ENCODE results near the gene C3.
"Not testable (repeated sequence)": the region's sequence is repeated elsewhere in the genome, so short reads cannot be mapped to it uniquely, and the experiment has no call there.

Gene C3

DNA sequence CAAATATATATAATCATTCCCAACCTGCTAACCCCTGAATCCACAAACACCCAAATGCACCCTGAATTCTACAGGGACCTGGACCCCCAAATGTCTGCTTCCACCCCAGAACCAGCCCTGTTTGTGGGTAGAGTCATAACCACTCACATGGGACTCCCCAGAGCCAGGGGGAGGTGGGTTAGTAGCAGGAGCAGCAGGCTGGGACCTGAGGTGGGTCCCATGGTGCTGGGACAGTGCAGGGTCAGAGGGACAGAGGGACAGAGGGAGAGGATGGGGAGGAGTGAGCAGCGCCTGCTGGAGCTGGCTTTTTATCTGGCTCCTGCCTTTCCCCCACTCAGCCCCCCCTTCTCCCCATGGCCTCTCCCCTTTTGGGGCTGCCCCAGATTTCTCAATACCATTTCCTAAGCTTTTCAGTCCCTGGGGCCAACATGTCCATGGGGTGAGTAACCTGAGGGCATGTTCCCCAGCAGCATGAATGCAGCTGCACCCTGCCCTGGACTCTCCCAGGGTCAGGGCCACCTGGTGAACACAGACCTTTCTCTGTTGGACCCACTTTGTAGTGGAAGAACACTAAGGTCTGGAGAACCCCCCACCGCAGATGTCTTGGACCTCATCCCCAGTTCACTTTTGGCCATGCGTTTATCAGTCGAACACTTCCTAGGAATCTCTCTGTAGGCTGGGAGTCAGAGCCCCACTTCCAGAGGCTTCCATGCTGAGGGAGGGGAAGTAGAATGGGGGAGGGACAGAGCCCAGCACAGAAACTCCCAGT, at the start of gene C3:
TSS of gene C3 (minus strand) at position 282 of the 769 bp plus-strand sequence. CDS start at position 221, 61 bp downstream.
- DNase-seq (ENCODE audit: extremely low spot score, insufficient read length, low read depth) (no peak), FAIRE-seq (no peak)

DNA sequence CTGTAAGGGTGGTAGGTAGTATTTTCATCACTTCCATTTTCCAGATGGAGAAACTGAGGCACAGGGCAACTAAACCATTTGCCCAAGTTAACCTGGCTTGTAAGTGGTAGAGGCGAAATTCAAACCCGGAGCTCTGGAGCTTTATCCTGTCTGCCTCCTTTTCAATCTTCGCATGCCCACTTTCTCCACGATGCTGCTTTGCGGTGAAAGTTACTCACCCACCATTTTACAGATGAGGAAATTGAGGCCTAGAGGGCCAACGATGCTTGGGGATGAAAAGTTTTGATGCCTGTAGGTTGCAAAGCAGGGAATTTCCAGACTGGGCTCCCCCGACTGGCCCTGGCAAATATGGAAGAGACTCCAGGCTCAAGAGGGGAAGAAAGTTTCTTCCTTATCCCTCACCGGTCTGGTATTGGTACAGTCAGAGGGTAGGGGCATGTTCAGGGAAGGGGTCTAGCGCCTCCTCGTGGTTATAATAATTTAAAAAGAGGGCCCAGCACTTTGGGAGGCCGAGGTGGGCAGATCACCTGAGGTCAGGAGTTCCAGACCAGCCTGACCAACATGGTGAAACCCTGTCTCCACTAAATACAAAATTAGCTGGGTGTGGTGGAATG, 48.7 kb upstream of the C3 start:
- FAIRE-seq, result no peak
- no peak for DNase-seq (ENCODE audit: extremely low spot score, insufficient read length, low read depth)

DNA sequence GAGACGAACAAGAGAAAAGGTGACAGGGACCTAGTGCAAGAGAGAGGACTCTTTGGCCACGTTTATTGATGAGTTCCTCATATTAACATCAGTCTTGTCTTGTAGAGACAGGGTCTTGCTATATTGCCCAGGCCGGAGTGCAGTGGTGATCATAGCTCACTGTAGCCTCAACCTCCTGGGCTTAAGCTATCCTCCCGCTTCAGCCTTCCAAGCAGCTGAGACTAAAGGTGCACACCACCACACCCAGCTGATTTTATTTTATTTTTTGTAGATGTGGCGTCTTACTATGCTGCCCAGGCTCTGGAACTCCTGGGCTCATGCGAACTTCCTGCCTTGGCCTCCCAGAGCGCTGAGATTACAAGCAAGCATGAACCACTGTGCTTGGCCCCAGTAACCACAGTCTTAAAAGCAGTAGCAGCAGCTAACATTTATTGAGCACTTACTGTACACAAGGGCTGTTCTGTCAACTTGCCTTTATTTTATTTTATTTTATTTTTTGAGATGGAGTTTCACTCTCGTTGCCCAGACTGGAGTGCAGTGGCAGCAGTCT, 47.9 kb upstream of the C3 start:
- no peak for DNase-seq (ENCODE audit: extremely low spot score, insufficient read length, low read depth)
- FAIRE-seq, result no peak

DNA sequence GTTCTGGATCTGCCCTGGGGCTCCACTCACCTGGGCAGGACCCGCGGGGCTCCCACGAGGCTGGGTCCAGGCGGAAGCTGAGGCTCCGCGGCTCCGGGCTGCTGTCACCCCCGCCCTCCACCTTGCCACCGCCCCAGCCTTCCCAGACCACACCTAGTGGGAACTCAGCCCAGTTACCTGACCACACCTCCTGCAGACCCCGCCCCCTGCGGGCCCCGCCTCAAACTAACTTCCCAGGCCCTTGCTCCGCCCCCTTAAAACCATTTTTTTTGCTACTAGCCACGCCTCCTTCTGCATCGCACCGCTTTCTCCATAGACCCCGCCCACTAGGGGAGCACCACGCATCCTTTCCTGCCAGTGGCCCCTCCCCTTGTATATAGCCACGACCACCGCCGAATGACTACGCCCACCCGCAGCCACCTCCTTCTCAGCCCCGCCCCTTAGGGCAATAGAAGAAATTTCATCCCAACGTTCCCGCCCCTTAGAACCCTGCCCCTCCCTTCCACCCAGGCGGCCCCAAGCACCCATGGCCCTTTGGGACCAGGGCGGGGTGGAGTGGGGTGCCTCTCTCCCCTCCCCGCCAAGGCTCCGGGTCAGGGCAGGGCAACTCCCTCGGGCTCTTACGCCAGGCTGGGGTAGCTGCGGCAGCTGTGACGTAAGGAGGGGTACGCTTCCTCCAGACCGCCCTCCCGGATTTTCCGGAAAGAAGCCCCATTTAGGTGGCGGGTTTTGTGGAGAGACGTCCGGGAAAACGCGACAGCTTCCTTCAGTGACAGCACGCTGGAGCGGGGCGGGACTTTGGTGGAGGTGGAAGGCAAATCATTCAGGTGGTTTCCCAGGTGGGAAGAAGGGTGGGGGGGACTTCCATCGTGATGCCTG, 47.1 kb upstream of the C3 start, which contains the start of gene SH2D3A:
TSS of gene SH2D3A (minus strand) at position 79 of the 879 bp plus-strand sequence. CDS start 3,687 bp downstream, outside the sequence.
- peak; percentile 97 for FAIRE-seq
- peak; percentile 83 for DNase-seq (ENCODE audit: extremely low spot score, insufficient read length, low read depth)

DNA sequence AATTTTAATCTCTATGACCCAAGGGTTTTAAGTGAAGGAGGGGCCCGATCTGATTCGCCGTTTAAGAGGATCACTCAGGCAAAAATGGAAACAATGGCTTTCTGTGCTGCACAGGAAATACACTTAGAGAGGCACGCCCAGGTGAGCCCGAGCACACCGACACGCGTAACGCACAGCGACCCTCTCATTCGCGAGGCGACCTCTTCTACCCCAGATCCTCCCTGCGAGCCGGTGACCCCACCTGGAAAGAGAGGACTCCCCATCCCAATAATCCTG, 46.6 kb upstream of the C3 start:
- DNase-seq (ENCODE audit: extremely low spot score, insufficient read length, low read depth) (no peak), FAIRE-seq (no peak)

DNA sequence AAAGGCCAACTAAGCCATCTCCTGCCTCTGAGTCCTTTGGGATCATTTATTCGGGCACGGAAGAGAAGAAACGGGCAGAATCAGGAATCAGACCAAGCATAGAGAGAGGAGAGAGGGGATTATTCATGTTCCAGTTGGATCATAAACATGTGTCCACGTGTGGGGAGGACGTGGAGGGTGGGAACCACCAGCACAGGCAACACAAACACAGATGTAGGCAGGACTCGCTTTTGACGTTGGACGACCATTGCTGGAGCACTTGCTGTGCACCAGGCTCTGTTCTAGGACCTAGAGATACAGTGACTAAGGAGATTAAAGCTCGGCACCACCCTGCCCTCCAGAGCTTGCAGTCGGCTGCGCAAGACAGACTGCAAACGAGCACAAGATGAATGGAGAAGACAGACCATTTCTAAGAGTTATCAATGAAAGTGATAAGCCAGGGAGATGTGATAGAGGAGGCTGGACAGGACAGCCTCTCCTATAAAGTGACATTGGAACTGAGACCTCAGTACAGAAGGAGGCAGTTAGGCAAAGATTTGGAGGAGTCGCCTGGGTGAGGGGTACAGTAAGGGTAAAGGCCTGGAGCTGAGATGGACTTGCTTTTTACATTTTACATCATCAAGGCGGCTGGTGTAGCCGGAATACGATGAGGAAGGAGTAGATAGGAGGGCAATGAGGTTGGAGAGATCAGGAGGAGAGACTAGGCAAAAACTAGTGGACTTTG, 46.1 kb upstream of the C3 start:
- no peak for DNase-seq (ENCODE audit: extremely low spot score, insufficient read length, low read depth)
- FAIRE-seq, result no peak

DNA sequence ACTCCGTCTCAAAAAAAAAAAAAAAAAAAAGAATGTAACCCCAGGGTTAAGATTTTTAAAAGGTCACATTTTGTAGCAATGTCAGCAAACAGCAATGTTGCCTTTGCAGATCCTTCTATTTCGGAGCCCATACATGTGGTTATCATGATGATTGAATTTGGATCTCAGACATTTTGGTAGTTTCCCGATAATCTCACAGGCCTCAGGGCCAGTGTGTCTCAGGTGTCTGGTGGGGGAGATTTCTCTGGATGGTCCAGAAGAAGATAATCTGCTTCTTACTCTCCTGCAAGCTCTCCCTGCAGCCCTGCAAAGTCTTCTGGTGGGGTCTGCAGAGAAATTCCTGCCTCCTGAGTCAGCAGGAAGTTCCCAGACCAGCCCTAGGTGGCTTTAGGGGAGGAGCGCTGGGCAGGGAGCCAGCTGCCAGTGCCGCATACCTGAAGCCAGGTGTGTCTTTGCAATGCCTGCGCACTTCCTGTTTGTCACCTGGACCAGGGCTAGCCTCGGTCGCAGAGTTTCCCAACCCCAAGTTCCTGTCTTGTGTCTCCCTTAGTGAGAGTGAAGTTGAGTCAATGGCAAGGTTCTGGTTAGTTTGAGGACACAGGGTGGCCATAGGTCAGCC, 45.4 kb upstream of the C3 start:
- FAIRE-seq (no peak), DNase-seq (ENCODE audit: extremely low spot score, insufficient read length, low read depth) (no peak)

DNA sequence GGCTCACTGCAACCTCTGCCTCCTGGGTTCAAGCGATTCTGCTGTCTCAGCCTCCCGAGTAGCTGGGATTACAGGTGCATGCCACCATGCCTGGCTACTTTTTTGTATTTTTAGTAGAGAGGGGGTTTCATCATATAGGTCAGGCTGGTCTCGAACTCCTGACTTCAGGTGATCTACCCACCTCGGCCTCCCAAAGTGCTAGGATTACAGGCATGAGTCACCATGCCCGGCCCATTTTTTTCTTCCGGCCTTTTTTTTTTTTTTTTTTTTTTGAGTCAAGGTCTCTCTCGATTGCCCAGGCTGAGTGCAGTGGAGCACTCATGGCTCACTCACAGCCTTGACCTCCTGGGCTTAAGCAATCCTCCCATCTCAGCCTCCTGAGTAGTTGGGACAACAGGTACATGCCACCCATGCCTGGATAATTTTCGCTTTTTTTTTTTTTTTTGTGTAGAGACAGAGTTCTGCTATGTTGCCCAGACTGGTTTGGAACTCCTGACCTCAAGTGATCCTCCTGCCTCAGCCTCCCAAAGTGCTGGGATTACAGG, 41.9 kb upstream of the C3 start:
- DNase-seq (ENCODE audit: extremely low spot score, insufficient read length, low read depth); FAIRE-seq: not testable (repeated sequence)

DNA sequence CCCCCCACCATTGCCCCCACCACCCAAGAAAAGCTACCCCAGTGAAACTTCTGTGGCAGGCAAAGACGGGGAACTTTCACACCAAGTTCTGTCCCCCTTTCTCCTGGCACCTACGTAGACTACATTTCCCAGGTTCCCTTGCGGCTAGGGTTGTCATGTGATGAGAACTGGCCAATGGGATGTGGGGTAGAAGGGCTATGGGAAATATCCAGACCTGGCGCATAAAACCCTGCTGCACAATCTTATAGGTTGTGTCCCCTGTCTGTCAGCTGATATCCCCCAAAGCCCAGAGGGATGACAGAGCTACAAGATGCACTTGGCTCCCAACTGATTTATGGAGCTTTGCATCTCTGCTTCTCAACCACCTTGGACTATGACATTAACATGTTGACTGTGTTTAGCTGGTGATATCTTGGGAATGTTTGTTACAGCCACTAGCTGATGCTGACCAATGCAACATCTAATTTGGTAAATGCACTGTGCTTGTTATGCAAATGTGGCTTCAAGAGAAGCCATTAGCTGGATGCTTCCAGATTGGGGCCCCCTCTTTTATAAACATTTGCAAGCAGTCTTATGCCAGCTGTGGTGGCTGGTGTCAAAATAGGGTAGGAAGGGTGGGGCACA, 40.7 kb upstream of the C3 start:
- FAIRE-seq, result no peak

DNA sequence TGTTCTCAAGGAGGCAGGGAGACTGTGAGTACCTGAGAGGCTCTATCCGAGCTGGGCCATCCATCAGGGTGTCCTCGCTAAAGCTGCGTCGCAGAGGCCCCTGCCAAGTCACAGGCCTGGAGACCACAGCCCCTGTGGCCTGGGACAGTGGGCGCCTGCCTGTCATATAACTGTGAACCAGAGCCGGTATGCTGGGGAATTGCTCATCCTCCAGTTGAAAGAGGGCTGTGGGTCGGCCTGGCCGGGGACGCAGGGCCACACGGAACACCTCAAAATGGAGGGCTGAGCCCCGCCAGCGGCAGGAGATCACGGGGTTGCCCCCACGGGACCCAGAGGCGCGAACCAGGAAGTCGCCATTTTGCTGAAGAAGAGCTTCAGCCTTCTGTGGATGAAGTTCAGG, 40.2 kb upstream of the C3 start:
- no peak for FAIRE-seq

More for the DNA sequence above, 40.7 kb upstream of the C3 start:
- DNase-seq (ENCODE audit: extremely low spot score, insufficient read length, low read depth), result no peak

DNA sequence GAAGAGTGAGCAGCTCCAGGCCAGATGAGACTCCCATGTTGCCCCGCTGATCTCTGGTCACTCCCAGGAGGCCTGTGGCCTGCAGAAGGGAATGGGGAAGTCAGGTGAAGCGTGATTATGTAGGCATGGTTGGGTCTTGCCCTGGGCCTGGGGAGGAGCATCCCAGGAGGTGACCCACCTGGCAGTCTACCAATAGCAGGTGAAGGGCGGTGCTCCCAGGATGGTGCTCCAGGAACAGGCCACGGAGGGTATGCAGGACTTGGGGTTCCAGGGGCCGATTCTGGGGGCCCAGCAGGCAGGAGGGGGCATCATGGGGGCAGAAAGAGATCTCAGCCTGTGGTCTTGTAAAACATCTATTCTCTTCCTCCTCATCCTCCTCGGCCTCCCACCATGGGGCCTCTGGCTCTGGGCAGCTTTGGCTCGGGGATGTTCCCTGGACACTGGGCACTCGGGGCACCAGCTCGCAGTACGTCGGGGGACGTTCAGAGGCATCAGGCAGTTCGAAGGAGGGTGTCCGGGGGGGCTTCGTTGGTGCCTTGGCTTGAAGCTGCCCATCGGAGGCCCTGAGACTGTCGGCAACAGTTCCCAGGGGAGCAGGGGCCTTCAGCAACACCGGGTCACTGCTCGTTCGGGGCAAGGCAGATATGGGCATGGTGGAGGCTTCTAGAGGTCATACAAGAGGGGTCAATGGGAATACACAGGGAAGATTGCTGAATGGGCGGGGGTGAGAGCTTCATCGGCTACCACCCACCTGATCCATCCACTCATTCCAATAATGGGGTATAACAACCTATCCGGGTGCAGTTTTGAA, 34.4 kb upstream of the C3 start:
- FAIRE-seq (no peak), DNase-seq (ENCODE audit: extremely low spot score, insufficient read length, low read depth) (no peak)

More for the DNA sequence above, 40.2 kb upstream of the C3 start:
- DNase-seq (ENCODE audit: extremely low spot score, insufficient read length, low read depth), result no peak

DNA sequence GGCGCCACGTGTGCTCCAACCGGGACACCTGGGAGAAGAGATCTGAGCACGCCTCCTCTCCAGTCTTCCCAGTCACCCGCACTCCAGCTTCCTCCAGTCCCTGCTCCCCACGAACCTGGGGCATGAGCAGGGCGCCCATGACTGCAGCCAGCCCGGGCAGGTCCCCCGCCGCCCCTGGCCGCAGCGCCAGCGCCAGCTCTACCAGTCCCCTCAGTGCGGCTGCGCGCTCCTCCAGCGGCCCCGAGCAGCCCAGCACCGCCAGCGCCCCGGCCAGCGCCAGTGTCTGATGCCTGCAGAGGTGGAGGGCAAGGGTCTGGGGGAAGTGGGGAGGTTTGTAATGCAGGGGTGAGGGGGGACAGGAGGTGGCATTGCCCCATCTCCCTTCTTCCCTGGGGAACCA, 33.7 kb upstream of the C3 start:
- DNase-seq (ENCODE audit: extremely low spot score, insufficient read length, low read depth) (no peak), FAIRE-seq (no peak)

DNA sequence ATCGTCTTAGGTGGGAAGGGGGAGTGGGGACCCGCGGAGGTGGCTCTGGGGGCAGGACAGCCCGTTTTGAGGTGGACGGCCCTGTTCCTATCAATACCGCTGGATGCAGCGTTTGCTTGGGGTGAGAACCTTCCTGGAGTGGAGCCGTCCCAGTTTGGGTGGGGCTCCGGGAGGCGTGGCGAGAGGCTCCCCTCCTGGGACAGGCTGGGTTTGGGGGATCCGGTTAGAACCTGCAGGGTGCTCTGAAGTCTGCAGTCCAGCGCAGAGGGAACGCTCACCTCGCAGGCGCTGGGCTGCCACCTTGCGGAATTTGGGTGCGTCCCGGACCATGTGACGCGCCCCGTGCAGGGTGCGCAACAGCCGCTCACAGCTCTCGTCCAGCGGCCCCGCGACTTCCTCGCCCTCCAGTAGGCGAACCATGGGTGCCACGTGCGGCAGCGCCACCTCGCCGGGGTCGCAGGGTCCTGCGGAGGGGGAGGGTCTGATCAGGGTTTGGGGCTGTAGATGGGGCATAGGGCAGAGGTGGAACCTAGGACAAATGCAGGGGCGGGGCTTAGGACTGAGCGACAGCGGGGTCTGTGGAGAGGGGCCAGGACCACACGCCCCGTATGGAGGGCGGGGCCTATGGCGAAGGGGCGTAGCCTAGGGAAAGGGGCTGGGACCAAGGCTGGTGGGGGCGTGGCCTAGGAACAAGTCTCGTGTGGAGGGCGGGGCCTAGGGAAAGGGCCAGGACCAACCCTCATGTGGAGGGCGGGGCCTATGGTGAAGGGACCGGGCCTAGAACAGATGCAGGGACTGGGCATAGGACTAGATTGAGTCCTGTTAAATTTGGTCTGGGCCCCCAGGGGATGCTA, 33.0 kb upstream of the C3 start:
- peak; percentile 86 for DNase-seq (ENCODE audit: extremely low spot score, insufficient read length, low read depth)

DNA sequence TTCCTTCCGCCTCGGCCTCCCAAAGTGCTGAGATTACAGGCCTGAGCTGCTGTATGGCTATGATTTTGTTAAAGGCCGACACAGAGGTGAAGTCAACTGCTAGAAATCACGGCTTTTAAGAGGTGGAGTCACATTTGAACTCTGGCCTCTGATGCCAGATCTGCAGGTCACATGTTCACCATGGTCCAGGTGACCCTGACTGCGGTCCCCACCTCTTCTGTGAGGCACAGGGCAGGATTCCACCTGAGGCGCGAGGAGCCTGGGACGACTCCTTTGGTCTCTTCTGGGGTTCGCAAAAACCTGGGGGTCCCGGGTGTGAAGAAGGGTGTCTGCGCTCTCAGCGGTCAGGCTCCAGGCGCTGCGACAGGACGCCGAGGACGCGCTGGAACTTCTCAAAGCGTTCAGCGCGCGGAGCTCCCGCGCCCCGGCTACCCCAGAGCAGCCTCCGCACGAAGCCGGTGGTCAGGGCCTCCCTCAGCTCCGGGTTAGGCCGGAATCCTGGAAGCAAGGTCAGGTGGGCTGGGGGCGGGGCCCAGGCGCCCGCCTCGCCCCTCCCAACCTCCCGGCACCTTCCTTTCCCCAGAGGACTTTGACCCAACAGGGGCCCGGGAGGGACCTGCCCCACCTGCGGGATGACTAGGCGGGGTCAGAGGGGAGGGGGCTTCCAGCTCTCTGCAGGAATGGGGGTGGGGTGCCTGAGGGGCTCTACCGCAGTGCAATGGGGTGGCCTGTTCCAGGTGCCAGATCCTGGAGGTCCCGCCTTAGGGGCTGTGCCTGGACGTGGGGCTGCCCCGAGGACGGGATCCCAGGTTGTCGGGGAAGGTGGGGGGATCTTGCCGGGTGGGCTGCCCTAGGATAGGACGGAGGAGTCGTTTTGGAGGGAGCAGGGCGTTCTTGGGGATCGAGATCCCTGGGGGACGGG, 32.1 kb upstream of the C3 start:
- DNase-seq (ENCODE audit: extremely low spot score, insufficient read length, low read depth) (no peak), FAIRE-seq (peak; percentile 29)

More for the DNA sequence above, 33.0 kb upstream of the C3 start:
- FAIRE-seq, result peak; percentile 98

DNA sequence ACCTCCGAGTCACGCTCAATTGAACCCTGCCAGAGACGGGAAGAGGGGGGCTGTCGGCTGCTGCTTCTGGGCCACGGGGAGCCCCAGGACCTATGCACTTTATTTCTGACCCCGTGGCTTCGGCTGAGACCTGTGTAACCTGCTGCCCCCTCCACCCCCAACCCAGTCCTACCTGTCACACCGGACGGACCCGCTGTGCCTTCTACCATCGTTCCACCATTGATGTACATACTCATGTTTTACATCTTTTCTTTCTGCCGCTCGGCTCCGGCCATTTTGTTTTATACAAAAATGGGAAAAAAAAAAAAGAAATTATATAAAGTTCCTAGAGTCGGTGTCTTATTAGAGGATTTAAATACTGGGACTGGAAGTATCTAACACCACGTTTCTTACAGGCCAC, 30.7 kb upstream of the C3 start:
- FAIRE-seq, result no peak
- DNase-seq (ENCODE audit: extremely low spot score, insufficient read length, low read depth), result no peak

DNA sequence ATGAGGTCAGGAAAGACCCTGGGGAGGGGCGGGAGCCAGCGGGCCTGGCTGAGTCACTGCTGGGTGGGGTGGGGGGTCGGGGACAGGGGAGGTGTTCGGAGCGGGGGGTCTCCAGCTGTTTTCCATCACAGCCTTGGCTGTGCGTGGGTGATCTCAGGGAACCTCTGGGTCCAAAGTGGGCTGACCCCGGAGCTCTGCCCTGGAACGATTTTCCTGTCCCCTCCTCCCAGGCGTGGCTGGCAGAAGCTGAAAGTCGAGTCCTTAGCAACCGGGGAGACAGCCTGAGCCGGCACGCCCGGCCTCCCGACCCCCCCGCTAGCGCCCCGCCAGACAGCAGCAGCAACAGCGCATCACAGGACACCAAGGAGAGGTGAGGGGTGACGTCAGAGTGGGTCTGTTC, 29.6 kb upstream of the C3 start:
- FAIRE-seq (no peak), DNase-seq (ENCODE audit: extremely low spot score, insufficient read length, low read depth) (no peak)
